Mucosa of descending colon (tissue), 3 donors: ENCODE results near the gene KRTCAP2. TPM values are rescaled to one million over a fixed set of nuclear protein-coding genes. Genes with fewer than 3 reads are reported as not detected.
"Not testable (repeated sequence)": the region's sequence is repeated elsewhere in the genome, so short reads cannot be mapped to it uniquely, and the experiment has no call there.

Experiments used
- ATAC-seq: fragments of 200-7000 bp; cut with Tn5 transposase; one replicate; pipeline ENCODE4 v1.9.1; 2020; ENCODE audit warnings: mild to moderate bottlenecking, moderate library complexity
- DNase-seq, 3 donors: peaks; one replicate each; pipeline ENCODE4 v3.0.0-alpha.2; 2020
- H3K36me3 ChIP-seq: fragments of 200-600 bp; one replicate; pipeline ENCODE4 v1.8.0; 2021; ENCODE audit warnings: low read depth, mild to moderate bottlenecking
- H3K4me1 ChIP-seq: fragments of 200-600 bp; one replicate; pipeline ENCODE4 v1.8.0; 2021; ENCODE audit warnings: low read depth, mild to moderate bottlenecking
- H3K4me3 ChIP-seq: fragments of 200-600 bp; one replicate; pipeline ENCODE4 v1.8.0; 2021; ENCODE audit warnings: mild to moderate bottlenecking
- H3K9me3 ChIP-seq: fragments of 200-600 bp; one replicate; pipeline ENCODE4 v1.8.0; 2021; ENCODE audit warnings: mild to moderate bottlenecking
- intact Hi-C, 2 donors: fragments of 100-400 bp; cut with DNase I in 1 of 2; cut with micrococcal nuclease in 1 of 2; formaldehyde crosslinking; loops; one replicate each; pipeline versions ENCODE4 v1.11.0 to v1.11.1; 2022; cut with DNase I, micrococcal nuclease
- long read RNA-seq, 2 donors: library from polyadenylated mRNA; unstranded; transcript quantifications; one replicate each; pipeline ENCODE4 v2.0.0, GENCODE V29; 2019 to 2021
- total RNA-seq, 3 donors: library from RNA; stranded (reverse); fragmentation: NEBNext Ultra II Directional in 2 of 3; extraction: Animal tissue kit (Norgen Biotek cat#: 25700) in 2 of 3; gene quantifications; one replicate each; pipeline versions ENCODE4 v1.2.1 to v1.2.4, GENCODE V29; 2021 to 2023
- TF ChIP-seq, protein P1 (sequence below): fragments of 200-600 bp; IDR thresholded peaks from one replicate; pipeline ENCODE4 v1.8.0; 2022; ENCODE audit warnings: antibody characterized with exemption, mild to moderate bottlenecking
- donor health status: DM: no; HTN: no; CAD: no; lungs with moderate emphysema.
- donor health status: DM: no; HTN: no; CAD: no.
- donor health status: DM: no; HTN: yes; CAD: no.

Gene KRTCAP2
- total RNA-seq = 100 to 1,000 TPM; 162 to 190 (median 176) TPM
- long read RNA-seq, donor 1, transcript KRTCAP2-206 (4 exons, 785 nt) = major isoform, 62 of 114 reads
- long read RNA-seq, donor 1, transcript KRTCAP2-201 (5 exons, 552 nt) = minor isoform, 50 of 114 reads
- long read RNA-seq, donor 1, partial matches to known transcripts = 1 of 114 reads
- long read RNA-seq, donor 1, other reads (novel, unspliced or antisense) = 1 of 114 reads
- long read RNA-seq, donor 2, transcript KRTCAP2-201 (5 exons, 552 nt) = major isoform, 92 of 98 reads
- long read RNA-seq, donor 2, partial matches to known transcripts = 0 of 98 reads
- long read RNA-seq, donor 2, other reads (novel, unspliced or antisense) = 0 of 98 reads

DNA sequence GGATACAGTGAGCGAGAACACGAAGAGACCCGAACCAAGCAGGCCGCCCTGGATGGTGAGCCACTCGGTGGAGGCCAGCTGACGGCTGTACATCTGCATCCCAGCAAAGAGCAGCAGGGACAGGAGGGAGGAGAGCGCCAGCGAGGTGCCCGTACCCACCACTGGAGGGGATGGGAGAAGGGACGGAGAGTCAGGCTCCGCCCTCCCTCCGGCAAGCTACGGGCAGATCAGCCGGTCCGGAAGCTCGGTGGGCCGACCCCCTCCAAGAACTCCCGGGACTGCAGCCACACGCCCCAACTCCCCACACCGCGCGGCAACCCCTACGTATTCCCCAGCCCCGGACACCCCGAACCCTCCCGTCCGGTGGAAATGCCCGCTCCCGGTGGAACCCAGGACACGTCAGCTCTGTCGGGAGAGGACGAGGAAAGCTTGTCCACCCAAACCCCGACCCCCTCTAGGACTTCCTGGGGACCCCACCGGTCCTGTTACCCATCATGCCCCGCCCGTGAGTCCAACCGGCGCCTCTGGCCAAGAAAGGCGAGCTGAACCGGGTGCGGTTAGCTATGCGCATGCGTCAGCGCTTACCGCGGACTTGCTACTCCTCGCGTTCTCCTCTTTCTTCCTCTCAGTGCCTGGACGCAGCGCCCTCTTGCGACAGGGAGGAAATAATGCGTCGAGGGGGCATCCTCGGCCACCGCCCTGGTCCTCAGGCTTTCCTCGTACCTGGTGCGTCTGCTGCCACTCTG lies at the start of gene KRTCAP2:
Gene KRTCAP2 (minus strand): TSS at position 573 of the 746 bp plus-strand sequence. CDS start 80 bp downstream, at position 493.
- ATAC-seq = peak; percentile 89
- Histone ChIP-seq H3K9me3 (no peaks in the 10 kb centered on the region), H3K36me3 (no peaks in the 10 kb centered on the region), H3K4me1 (peaks cover 25% of the 10 kb centered on the region), H3K4me3 (peak within 1 kb of the TSS; percentile 61)
- intact Hi-C loops = loop anchor here in 1 of 2 donors (10.0 kb wide), 1 partner anchor 52 kb away; no protein-coding TSS in a partner anchor
- peak; percentile 92 to 98 (median 96) for DNase-seq
- TF ChIP-seq, protein P1, sequence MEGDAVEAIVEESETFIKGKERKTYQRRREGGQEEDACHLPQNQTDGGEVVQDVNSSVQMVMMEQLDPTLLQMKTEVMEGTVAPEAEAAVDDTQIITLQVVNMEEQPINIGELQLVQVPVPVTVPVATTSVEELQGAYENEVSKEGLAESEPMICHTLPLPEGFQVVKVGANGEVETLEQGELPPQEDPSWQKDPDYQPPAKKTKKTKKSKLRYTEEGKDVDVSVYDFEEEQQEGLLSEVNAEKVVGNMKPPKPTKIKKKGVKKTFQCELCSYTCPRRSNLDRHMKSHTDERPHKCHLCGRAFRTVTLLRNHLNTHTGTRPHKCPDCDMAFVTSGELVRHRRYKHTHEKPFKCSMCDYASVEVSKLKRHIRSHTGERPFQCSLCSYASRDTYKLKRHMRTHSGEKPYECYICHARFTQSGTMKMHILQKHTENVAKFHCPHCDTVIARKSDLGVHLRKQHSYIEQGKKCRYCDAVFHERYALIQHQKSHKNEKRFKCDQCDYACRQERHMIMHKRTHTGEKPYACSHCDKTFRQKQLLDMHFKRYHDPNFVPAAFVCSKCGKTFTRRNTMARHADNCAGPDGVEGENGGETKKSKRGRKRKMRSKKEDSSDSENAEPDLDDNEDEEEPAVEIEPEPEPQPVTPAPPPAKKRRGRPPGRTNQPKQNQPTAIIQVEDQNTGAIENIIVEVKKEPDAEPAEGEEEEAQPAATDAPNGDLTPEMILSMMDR = peak; percentile 92

DNA sequence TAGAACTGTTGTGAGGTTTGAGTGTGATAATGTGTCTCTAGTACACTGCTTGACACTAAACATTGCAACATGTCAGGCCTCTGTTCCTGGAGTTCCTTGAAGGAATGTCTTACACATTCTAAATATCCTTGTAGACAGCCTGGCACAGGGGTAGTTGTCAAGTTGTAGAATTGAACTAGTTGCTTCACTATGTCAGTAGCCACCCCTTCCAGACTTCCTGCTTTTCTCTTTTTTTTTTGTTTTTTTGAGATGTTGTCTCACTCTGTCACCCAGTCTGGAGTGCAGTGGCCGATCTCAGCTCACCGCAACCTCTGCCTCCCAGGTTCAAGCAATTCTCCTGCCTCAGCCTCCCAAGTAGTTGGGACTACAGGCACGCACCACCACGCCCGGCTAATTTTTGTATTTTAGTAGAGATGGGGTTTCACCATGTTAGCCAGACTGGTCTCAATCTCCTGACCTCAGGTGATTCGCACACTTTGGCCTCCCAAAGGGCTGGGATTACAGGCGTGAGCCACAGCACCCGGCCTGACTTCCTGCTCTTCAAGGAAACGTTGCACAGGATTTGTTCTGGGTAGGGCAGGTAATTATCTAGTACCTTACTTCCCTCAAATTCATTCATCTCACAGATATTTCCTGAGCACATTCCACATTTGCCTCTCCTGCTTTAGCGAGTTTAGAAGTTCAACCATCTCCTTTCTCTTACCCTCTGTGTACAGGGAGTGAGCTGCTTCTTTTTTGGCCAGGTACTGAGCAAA lies 47.3 kb upstream of the KRTCAP2 start:
- H3K4me1 ChIP-seq = peaks cover 17% of the 10 kb centered on the region
- not testable (repeated sequence) for H3K4me3 ChIP-seq, H3K36me3 ChIP-seq, H3K9me3 ChIP-seq
- intact Hi-C loops = loop anchor here in 1 of 2 donors (10.0 kb wide), 1 partner anchor 46 kb away; the partner anchor contains the start of genes KRTCAP2 and TRIM46
- DNase-seq = peak; percentile 64 to 78 (median 73)
- ATAC-seq = peak; percentile 88

DNA sequence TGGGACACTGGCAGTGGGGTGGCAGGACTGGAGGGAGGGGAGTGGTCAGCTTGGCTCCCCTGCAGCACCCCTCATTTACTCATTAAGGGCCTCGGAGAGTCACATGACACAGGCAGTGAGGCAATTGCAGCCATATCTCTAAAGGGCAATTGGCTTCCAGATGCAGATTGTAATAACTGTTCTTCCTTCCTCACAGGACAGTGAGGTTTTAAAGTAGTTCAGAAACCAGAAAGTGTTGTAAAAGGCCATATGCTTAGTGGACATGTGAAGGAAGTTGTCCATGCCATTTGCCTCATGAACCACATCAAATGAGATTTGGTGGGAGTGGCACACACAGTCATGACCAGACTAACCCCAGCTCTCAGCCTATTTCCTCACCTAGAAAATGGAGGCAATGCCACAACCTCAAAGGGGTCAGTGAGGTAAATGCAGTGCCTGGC lies 46.5 kb upstream of the KRTCAP2 start:
- DNase-seq (peak in 1 of 3 donors; percentile 61), ATAC-seq (peak; percentile 73)
- Histone ChIP-seq H3K36me3 (no peaks in the 10 kb centered on the region), H3K4me3 (no peak overlapping the region), H3K4me1 (peaks cover 17% of the 10 kb centered on the region), H3K9me3 (no peaks in the 10 kb centered on the region)
- TF ChIP-seq, protein P1 = no peak
- intact Hi-C loops = loop anchor here in 1 of 2 donors (10.0 kb wide), 1 partner anchor 45 kb away; the partner anchor contains the start of genes KRTCAP2 and TRIM46

DNA sequence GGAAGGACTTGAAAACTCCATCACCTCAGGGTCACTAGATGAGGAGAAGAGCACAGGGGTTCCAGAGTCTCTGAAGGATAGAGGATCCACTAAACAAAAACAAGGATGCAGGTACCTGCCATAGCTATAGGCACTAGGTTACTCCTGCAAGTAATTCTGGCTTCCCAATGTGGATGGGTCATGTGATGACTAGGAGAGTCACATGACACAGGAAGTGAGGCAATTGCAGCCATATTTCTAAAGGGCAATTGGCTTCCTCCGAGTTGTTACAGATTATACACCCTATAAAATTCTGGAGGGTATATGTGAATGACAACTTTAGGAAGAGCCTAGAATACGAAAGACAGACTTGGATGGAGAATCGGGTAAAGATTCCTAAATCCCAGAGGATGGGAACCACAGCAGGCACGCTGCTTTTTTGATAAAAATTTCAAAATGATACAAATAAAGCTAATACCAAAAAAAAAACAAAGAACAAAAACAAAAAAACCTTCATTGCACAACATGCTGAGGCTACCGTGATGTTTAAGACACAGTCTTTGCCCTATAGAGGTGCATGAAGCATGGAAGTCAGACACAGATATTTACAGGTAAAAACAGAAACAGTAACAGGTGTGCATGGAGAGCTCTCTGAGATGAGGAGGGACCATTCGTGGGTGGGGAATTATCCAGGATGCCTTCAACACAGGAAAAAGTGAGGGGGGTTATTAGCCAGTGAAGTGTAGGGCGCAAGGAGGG lies 45.9 kb upstream of the KRTCAP2 start:
- peak; percentile 40 for ATAC-seq
- intact Hi-C loops = no loop called here
- H3K36me3 ChIP-seq = no peaks in the 10 kb centered on the region
- no peaks in the 10 kb centered on the region for H3K9me3 ChIP-seq
- DNase-seq = peak in 1 of 3 donors; percentile 76
- H3K4me3 ChIP-seq = no peak overlapping the region
- H3K4me1 ChIP-seq = peaks cover 17% of the 10 kb centered on the region
- TF ChIP-seq, protein P1 = no peak

DNA sequence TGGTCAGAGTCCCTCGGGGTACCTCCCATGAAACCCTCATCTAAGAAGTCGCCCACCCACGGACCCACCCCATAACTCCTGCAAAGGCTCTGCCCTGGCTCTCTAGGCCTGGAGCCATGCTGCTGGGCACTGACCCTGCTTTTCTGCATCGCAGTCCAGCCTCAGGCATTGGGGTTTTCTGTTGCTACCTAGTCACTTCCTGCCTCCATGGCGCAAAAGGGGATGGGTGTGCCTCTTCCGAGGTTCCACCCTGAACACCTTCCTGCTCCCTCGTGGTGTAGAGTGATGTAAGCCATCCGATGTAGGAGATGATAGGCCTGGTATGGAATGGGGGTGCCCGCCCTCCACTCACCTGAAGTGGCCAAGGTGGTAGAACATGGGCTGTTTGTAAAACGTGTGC lies 41.6 kb upstream of the KRTCAP2 start:
- H3K9me3 ChIP-seq, H3K36me3 ChIP-seq, ATAC-seq, H3K4me1 ChIP-seq, H3K4me3 ChIP-seq, DNase-seq, intact Hi-C loops: not testable (repeated sequence)

DNA sequence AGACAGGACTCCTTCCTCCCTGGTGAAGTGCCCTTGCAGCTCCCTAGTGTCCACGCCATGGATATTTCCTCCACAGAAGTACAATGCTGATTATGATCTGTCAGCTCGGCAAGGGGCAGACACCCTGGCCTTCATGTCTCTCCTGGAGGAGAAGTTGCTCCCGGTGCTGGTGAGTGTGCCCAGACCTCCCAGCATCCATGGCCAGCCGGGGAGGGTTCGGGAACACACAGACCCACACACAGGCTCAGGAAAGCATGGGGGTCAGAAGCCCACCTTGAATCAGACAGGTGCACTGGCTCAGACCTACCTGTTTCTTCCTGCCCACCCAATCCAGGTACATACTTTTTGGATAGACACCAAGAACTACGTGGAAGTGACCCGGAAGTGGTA lies 38.9 kb upstream of the KRTCAP2 start:
- peaks cover 14% of the 10 kb centered on the region for H3K4me1 ChIP-seq
- intact Hi-C loops, H3K36me3 ChIP-seq, H3K4me3 ChIP-seq, ATAC-seq, H3K9me3 ChIP-seq: not testable (repeated sequence)
- peak in 1 of 3 donors; percentile 33 for DNase-seq

DNA sequence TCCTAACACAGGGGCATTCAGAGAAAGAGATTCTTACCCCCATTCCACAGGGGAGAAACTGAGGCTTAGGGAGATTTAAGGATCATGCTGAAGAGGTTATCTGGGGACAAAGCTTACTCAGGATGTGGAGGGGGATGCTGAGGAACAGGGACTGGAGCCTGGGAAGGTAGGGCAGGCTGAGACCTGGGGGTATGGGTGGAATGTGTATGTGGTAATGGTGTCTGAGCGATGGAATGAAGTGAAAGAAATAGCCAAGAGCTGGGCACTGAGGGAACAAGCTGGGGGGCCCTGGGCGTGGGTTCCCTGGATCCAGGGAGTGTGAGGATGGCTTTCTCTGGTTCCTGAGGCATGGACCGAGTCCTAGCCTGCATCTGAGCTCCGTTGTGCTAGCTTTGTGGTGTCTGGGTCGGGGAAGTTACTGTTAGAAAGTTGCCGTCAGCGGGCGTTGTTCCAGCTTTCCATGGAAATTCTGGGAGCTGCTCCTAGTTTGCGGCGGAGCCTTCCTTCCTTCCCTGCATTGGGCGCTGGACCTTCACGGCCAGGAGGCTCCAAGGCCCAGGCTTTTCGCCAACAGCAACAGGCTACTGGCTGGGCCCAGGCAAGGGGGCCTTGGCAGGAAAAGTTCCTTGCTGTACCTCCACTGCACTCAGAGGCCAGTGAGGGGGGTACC lies 38.4 kb upstream of the KRTCAP2 start:
- H3K36me3 ChIP-seq, intact Hi-C loops, H3K4me3 ChIP-seq, ATAC-seq, H3K9me3 ChIP-seq: not testable (repeated sequence)
- peak in 1 of 3 donors; percentile 40 for DNase-seq
- peaks cover 19% of the 10 kb centered on the region for H3K4me1 ChIP-seq
